Skeletal muscle satellite cell (primary cell): ENCODE data around the gene ANK3.
"Not testable (repeated sequence)": the region's sequence is repeated elsewhere in the genome, so short reads cannot be mapped to it uniquely, and the experiment has no call there.

ENCODE experiments used
- H3K27me3 ChIP-seq: 2 replicates; pipeline ENCODE4 v1.7.0; 2013; ENCODE audit warnings: low read length; ENCODE audit not compliant: control insufficient read depth, insufficient read depth
- H3K36me3 ChIP-seq: 2 replicates; pipeline ENCODE4 v1.7.0; 2013; ENCODE audit warnings: mild to moderate bottlenecking, control low read depth, low read length; ENCODE audit not compliant: insufficient read depth
- H3K4me1 ChIP-seq: 2 replicates; pipeline ENCODE4 v1.7.0; 2013; ENCODE audit warnings: low read length; ENCODE audit not compliant: control insufficient read depth, insufficient read depth
- H3K4me2 ChIP-seq: 2 replicates; pipeline ENCODE4 v1.7.0; 2013; ENCODE audit warnings: mild to moderate bottlenecking, low read length
- H3K4me3 ChIP-seq: 2 replicates; pipeline ENCODE4 v1.7.0; 2013; ENCODE audit warnings: low read length
- H3K9ac ChIP-seq: 2 replicates; pipeline ENCODE4 v1.7.0; 2013; ENCODE audit warnings: mild to moderate bottlenecking, low read depth, low read length, moderate library complexity
- H3K9me3 ChIP-seq: replicated peaks from 2 replicates; pipeline ENCODE4 v1.7.0; 2013; ENCODE audit warnings: mild to moderate bottlenecking, control low read depth, low read length

Gene ANK3

GRCh38 chr10:60045571-60045970 is 344.1 kb downstream of the ANK3 start:
- no peaks in the 10 kb centered on the region for H3K36me3 ChIP-seq

GRCh38 chr10:60044971-60045370 is 344.7 kb downstream of the ANK3 start:
- Histone ChIP-seq H3K4me2 (no peak overlapping the region), H3K9me3 (no peaks in the 10 kb centered on the region), H3K9ac (no peak overlapping the region), H3K4me3 (no peak overlapping the region), H3K36me3 (no peaks in the 10 kb centered on the region), H3K4me1 (peaks cover 16% of the 10 kb centered on the region), H3K27me3 (no peaks in the 10 kb centered on the region)

More at GRCh38 chr10:60045571-60045970, 344.1 kb downstream of the ANK3 start:
- H3K9me3 ChIP-seq = no peaks in the 10 kb centered on the region
- no peak overlapping the region for H3K9ac ChIP-seq
- peaks cover 16% of the 10 kb centered on the region for H3K4me1 ChIP-seq
- no peak overlapping the region for H3K4me2 ChIP-seq
- H3K27me3 ChIP-seq = no peaks in the 10 kb centered on the region
- H3K4me3 ChIP-seq = no peak overlapping the region

- Histone ChIP-seq H3K36me3 (no peaks in the 10 kb centered on the region), H3K4me2 (no peak overlapping the region), H3K4me1 (peaks cover 16% of the 10 kb centered on the region), H3K4me3 (no peak overlapping the region), H3K27me3 (no peaks in the 10 kb centered on the region), H3K9me3 (no peaks in the 10 kb centered on the region), H3K9ac (no peak overlapping the region)
These were observed 345.4 kb downstream of the ANK3 start for GRCh38 chr10:60044242-60044641.

- peaks cover 16% of the 10 kb centered on the region for H3K4me1 ChIP-seq
- H3K4me2 ChIP-seq = no peak overlapping the region
- H3K9ac ChIP-seq = no peak overlapping the region
- H3K36me3 ChIP-seq = no peaks in the 10 kb centered on the region
- no peak overlapping the region for H3K4me3 ChIP-seq
- no peaks in the 10 kb centered on the region for H3K9me3 ChIP-seq
- H3K27me3 ChIP-seq = no peaks in the 10 kb centered on the region
These were observed 346.0 kb downstream of the ANK3 start for GRCh38 chr10:60043561-60044241.

- Histone ChIP-seq H3K4me1 (peaks cover 16% of the 10 kb centered on the region), H3K4me3 (no peak overlapping the region), H3K4me2 (no peak overlapping the region), H3K27me3 (no peaks in the 10 kb centered on the region), H3K9me3 (no peaks in the 10 kb centered on the region), H3K36me3 (no peaks in the 10 kb centered on the region), H3K9ac (no peak overlapping the region)
These were observed 346.8 kb downstream of the ANK3 start for GRCh38 chr10:60042914-60043313.

- Histone ChIP-seq H3K4me1 (peaks cover 16% of the 10 kb centered on the region), H3K9me3 (no peaks in the 10 kb centered on the region), H3K27me3 (no peaks in the 10 kb centered on the region), H3K4me2 (no peak overlapping the region), H3K4me3 (no peak overlapping the region), H3K9ac (no peak overlapping the region), H3K36me3 (no peaks in the 10 kb centered on the region)
These were observed 347.4 kb downstream of the ANK3 start for GRCh38 chr10:60042262-60042661.

GRCh38 chr10:60041489-60042133 is 348.1 kb downstream of the ANK3 start:
- no peak overlapping the region for H3K9ac ChIP-seq
- H3K9me3 ChIP-seq = no peaks in the 10 kb centered on the region
- H3K4me2 ChIP-seq = no peak overlapping the region
- no peaks in the 10 kb centered on the region for H3K27me3 ChIP-seq
- no peak overlapping the region for H3K4me3 ChIP-seq
- H3K36me3 ChIP-seq = no peaks in the 10 kb centered on the region
- peaks cover 16% of the 10 kb centered on the region for H3K4me1 ChIP-seq

- Histone ChIP-seq H3K4me2 (no peak overlapping the region), H3K9me3 (no peaks in the 10 kb centered on the region), H3K4me1 (peaks cover 16% of the 10 kb centered on the region), H3K4me3 (no peak overlapping the region), H3K9ac (no peak overlapping the region), H3K27me3 (no peaks in the 10 kb centered on the region), H3K36me3 (no peaks in the 10 kb centered on the region)
These were observed 349.5 kb downstream of the ANK3 start for GRCh38 chr10:60040014-60040662.

GRCh38 chr10:60035984-60036383 is 353.7 kb downstream of the ANK3 start:
- Histone ChIP-seq H3K4me3 (no peak overlapping the region), H3K4me2 (no peak overlapping the region), H3K27me3 (no peaks in the 10 kb centered on the region), H3K36me3 (no peaks in the 10 kb centered on the region), H3K4me1 (peaks cover 11% of the 10 kb centered on the region), H3K9ac (no peak overlapping the region), H3K9me3 (no peaks in the 10 kb centered on the region)

GRCh38 chr10:60035375-60035774 is 354.3 kb downstream of the ANK3 start:
- not testable (repeated sequence) for H3K9me3 ChIP-seq, H3K4me3 ChIP-seq, H3K27me3 ChIP-seq, H3K9ac ChIP-seq, H3K36me3 ChIP-seq, H3K4me2 ChIP-seq
- H3K4me1 ChIP-seq = peaks cover 11% of the 10 kb centered on the region

GRCh38 chr10:60032723-60033122 is 357.0 kb downstream of the ANK3 start:
- Histone ChIP-seq H3K9me3 (no peaks in the 10 kb centered on the region), H3K4me2 (no peak overlapping the region), H3K4me1 (peaks cover 11% of the 10 kb centered on the region), H3K4me3 (no peak overlapping the region), H3K27me3 (no peaks in the 10 kb centered on the region), H3K9ac (no peak overlapping the region), H3K36me3 (no peaks in the 10 kb centered on the region)
